Renal cortex interstitium (tissue), 11 donors: ENCODE data around the gene NOTCH3. TPM values are rescaled to one million over a fixed set of nuclear protein-coding genes. Genes with fewer than 3 reads are reported as not detected.

Experiments
- DNase-seq, 11 donors: peaks; one replicate each; pipeline ENCODE4 v3.0.0-alpha.2; 2013; ENCODE audit warnings: low read depth in 9 of 11, low spot score in 4 of 11; ENCODE audit errors: extremely low read depth in 1 of 11
- polyA plus RNA-seq, 3 donors: library from polyadenylated mRNA; unstranded; fragments of 120-200 nt; gene quantifications; one replicate each; pipeline ENCODE4 v1.2.1, GENCODE V29; 2013; ENCODE audit not compliant: insufficient read length in 3 of 3

The NOTCH3 gene
- polyA plus RNA-seq, 3 donors = 96.0 to 146 (median 111) TPM

DNA sequence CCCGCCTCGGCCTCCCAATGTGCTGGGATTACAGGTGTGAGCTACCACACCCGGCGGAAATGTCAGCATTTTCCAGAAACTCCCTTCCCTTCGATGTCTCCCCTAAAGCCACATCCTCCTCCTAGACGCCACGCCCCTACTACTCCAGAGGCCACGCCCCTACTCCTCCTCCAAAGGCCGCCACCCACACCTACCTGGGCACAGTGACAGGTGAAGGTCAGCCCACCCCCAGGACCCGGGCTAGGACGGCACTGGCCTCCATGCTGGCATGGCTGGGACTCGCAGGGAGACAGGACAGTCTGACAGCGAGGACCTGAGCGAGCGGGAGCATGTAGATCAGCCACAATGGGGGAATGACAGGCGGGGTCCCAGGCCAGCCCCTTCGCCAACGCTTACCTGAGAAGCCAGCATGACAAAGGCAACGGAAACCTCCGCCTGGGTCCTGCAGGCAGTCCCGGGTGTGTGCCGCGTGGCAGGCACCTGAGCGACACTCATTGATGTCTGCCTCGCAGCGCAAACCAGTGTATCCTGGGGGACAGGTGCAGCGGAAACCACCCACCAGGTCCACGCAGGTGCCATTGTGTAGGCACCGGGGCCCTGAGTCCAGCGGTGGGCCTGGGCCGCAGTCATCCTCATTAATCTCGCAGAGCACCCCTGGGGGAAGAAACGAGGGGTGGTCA lies 22.0 kb downstream of the NOTCH3 start:
- DNase-seq = no peak

- peak; percentile 48 to 84 (median 76) for DNase-seq
Measured at GRCh38 chr19:15177269-15178116, 23.3 kb downstream of the NOTCH3 start.

DNA sequence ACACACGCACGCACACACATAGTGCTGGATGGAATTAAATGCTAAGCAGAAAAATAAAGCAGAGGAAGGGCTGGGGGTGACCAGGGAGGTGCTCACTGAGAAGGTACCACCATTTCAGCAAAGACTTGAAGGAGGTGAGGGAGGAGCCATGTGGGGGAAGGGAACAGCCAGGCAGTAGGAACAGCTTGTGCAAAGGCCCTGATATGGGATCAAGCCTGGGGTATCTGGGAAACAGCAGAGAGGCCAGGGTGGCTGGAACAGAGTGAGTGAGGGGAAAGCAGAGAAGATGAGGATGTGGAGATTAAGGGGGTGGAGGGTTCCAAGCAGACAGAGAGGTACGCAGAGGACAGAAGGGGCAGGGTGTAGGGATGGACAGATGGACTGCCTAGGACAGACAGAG lies 25.2 kb downstream of the NOTCH3 start:
- DNase-seq = no peak

DNA sequence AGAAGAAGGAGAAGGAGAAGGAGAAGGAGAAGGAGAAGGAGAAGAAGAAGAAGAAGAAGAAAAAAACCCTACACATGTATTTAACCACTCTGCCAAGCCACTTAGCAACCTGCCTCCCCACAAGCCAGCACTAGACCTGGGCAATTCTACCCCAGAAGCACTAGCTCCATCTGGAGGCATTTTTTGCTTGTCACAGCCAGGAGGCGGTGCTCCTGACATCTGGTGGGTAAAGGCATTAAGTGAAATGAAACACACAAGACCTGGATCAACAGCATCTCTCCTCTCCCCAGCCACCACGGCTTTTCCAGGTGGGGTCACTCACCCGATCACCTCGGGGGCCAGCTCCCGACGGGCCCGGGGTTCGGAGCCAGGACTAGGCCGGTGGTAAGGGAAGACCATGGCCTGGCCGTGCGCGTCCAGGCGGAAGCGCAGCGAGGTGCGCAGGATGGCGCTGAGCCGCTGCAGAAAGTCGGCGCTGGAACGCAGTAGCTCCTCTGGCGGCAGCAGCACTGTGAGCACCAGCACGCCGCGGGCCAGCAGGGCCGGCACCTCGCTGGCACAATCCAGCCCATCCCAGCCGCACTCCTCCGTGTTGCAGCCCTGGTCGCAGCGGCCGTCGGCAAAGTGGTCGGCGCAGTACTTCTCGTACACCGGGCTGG lies 26.9 kb downstream of the NOTCH3 start:
- DNase-seq = no peak

- DNase-seq = no peak
Measured at GRCh38 chr19:15170345-15170744, 30.4 kb downstream of the NOTCH3 start.

- no peak for DNase-seq
Measured at GRCh38 chr19:15169541-15170285, 31.1 kb downstream of the NOTCH3 start.

- no peak for DNase-seq
Measured at GRCh38 chr19:15166700-15167099, 34.1 kb downstream of the NOTCH3 start.

GRCh38 chr19:15161028-15161984 lies 39.5 kb downstream of the NOTCH3 start:
- DNase-seq = no peak

DNA sequence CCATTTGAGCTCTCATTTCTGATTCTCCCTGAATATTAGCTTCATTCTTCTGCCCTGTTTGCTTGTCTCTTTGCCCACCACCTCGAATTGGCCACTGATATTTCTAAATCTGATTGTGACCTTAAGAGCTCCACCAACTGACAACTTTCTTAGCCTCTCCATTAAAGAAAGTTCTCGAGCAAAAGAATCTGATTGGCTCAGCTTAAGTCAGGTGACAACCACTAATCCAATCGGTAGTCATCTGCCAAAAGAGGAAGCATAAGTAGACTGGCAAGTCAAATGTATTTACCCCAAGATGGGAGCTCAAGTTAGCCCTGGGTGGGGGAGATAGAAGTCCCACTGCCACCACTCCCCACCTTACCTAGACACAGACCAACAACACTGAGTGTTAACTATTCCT lies 41.5 kb downstream of the NOTCH3 start:
- DNase-seq = no peak

DNA sequence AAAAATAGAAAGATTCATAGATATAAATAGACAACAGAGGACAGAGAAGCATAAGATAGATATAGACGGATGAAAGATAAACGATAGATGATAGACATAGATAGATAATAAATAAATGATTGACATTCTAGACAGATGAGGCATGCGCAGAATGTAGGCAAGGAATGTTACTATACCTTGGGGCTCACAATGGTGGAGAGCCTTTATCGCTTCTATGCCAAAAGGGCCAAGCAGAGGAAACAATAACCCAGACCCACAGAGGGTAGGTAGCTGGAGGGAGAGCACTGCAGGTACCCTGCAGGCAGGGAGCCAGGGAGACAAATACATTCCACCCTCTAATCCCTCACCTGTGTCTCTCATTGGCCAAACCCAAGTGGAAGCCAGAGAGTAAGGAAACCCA lies 44.4 kb downstream of the NOTCH3 start:
- no peak for DNase-seq

GRCh38 chr19:15155296-15155695 lies 45.5 kb downstream of the NOTCH3 start:
- no peak for DNase-seq

GRCh38 chr19:15154002-15154612 lies 46.7 kb downstream of the NOTCH3 start:
- DNase-seq = peak in 1 of 11 donors; percentile 12

GRCh38 chr19:15149737-15150136 lies 51.1 kb downstream of the NOTCH3 start:
- no peak for DNase-seq

GRCh38 chr19:15147090-15147489 lies 53.7 kb downstream of the NOTCH3 start:
- no peak for DNase-seq

- DNase-seq = no peak
Measured at GRCh38 chr19:15144046-15144646, 56.6 kb downstream of the NOTCH3 start.

GRCh38 chr19:15142313-15142712 lies 58.5 kb downstream of the NOTCH3 start:
- DNase-seq = no peak

GRCh38 chr19:15141143-15141542 lies 59.7 kb downstream of the NOTCH3 start:
- DNase-seq = no peak
